ENCODE measurements around the gene SLC12A7. TPM values are rescaled to one million over a fixed set of nuclear protein-coding genes. Genes with fewer than 3 reads are reported as not detected.

Gene SLC12A7
- total RNA-seq, 6 experiments from 2014 or later, result 38.9 to 65.2 (median 53.3) TPM

GRCh38 chr5:1076406-1076805, 35.5 kb downstream of the SLC12A7 start:
- intact Hi-C loops (cut with DNase I), result no loop called here
- Histone ChIP-seq H3K4me1 (no peaks in the 10 kb centered on the region), H3K27ac (no peak overlapping the region), H3K27me3 (no peaks in the 10 kb centered on the region), H3K9me3 (no peaks in the 10 kb centered on the region), H3K4me3 (no peak overlapping the region), H3K36me3 (peaks cover 0 to 73% (median 36%) of the 10 kb centered on the region in 4 donors)
- TF ChIP-seq CTCF (IDR thresholded peaks at IDR 0.05), result no peak
- no peak for TF ChIP-seq POLR2A (IDR thresholded peaks at IDR 0.05)
- no peak for DNase-seq
- WGBS (ENCODE audit: insufficient coverage, low coverage, low lambda C conversion rate, missing lambda C conversion rate), result 78% methylated on average over 4 of the region's 17 CpGs
- ATAC-seq, result peak in 1 of 4 donors; percentile 5

- Histone ChIP-seq H3K4me1 (no peaks in the 10 kb centered on the region), H3K36me3 (peaks cover 0 to 69% (median 33%) of the 10 kb centered on the region in 4 donors), H3K27ac (no peak overlapping the region), H3K4me3 (no peak overlapping the region), H3K27me3 (no peaks in the 10 kb centered on the region), H3K9me3 (no peaks in the 10 kb centered on the region)
- TF ChIP-seq POLR2A (IDR thresholded peaks at IDR 0.05) (no peak), CTCF (IDR thresholded peaks at IDR 0.05) (no peak)
- ATAC-seq (peak in 1 of 4 donors; percentile 6), DNase-seq (no peak)
- no CpG with 5 or more reads among the region's 17 CpGs for WGBS (ENCODE audit: insufficient coverage, low coverage, low lambda C conversion rate, missing lambda C conversion rate)
- intact Hi-C loops (cut with DNase I), result no loop called here
These were observed 35.9 kb downstream of the SLC12A7 start for GRCh38 chr5:1075931-1076330.

GRCh38 chr5:1075555-1075881, 36.3 kb downstream of the SLC12A7 start:
- DNase-seq (no peak), ATAC-seq (no peak)
- TF ChIP-seq CTCF (IDR thresholded peaks at IDR 0.05), result no peak
- TF ChIP-seq POLR2A (IDR thresholded peaks at IDR 0.05), result no peak
- intact Hi-C loops (cut with DNase I), result no loop called here
- Histone ChIP-seq H3K9me3 (no peaks in the 10 kb centered on the region), H3K27ac (no peak overlapping the region), H3K27me3 (no peaks in the 10 kb centered on the region), H3K36me3 (peaks cover 0 to 66% (median 32%) of the 10 kb centered on the region in 4 donors), H3K4me3 (no peak overlapping the region), H3K4me1 (no peaks in the 10 kb centered on the region)
- WGBS (ENCODE audit: insufficient coverage, low coverage, low lambda C conversion rate, missing lambda C conversion rate), result 40% methylated on average over 1 of the region's 10 CpGs

- no peaks in the 10 kb centered on the region for H3K27me3 ChIP-seq
- H3K4me3 ChIP-seq, result no peak overlapping the region
- ATAC-seq, result peak in 1 of 4 donors; percentile 8
- no peaks in the 10 kb centered on the region for H3K9me3 ChIP-seq
- DNase-seq, result no peak
- TF ChIP-seq CTCF (IDR thresholded peaks at IDR 0.05), result no peak
- no peak for TF ChIP-seq POLR2A (IDR thresholded peaks at IDR 0.05)
- WGBS (ENCODE audit: insufficient coverage, low coverage, low lambda C conversion rate, missing lambda C conversion rate), result 73% methylated on average over 4 of the region's 40 CpGs
- intact Hi-C loops (cut with DNase I), result no loop called here
- peaks cover 0 to 63% (median 32%) of the 10 kb centered on the region in 4 donors for H3K36me3 ChIP-seq
- H3K27ac ChIP-seq, result no peak overlapping the region
- H3K4me1 ChIP-seq, result no peaks in the 10 kb centered on the region
These were observed 36.9 kb downstream of the SLC12A7 start for GRCh38 chr5:1074816-1075554.

All from right lobe of liver (tissue), 6 donors.